Natural killer cell (primary cell): Measurements from ENCODE around the gene SUGP1. TPM values are rescaled to one million over a fixed set of nuclear protein-coding genes. Genes with fewer than 3 reads are reported as not detected.

Experiments
- ATAC-seq, 3 donors: fragments of 150-1000 bp in 2 of 3; fragments of 200-7000 bp in 1 of 3; cut with Tn5 transposase; 1 replicate in 1 of 3; 2 replicates in 2 of 3; pipeline ENCODE4 v1.10.0; 2021; ENCODE audit warnings: mild to moderate bottlenecking in 2 of 3, moderate library complexity in 2 of 3
- DNase-seq, 2 donors: peaks; one replicate each; pipeline versions ENCODE4 v3.0.0 to v3.0.0-alpha.2; 2013 to 2021; ENCODE audit warnings: mixed read lengths in 1 of 2
- H3K27ac ChIP-seq: one replicate; pipeline ENCODE4 v1.5.1; 2013; ENCODE audit warnings: mild to moderate bottlenecking, low read length
- H3K27me3 ChIP-seq: one replicate; pipeline ENCODE4 v1.6.1; 2013; ENCODE audit warnings: low read length; ENCODE audit not compliant: control insufficient read depth, insufficient read depth
- H3K36me3 ChIP-seq: one replicate; pipeline ENCODE4 v1.6.1; 2013; ENCODE audit warnings: low read length; ENCODE audit not compliant: control insufficient read depth, insufficient read depth
- H3K4me1 ChIP-seq: one replicate; pipeline ENCODE4 v1.6.1; 2013; ENCODE audit warnings: low read length; ENCODE audit not compliant: control insufficient read depth, insufficient read depth
- H3K4me3 ChIP-seq: one replicate; pipeline ENCODE4 v1.5.1; 2013; ENCODE audit warnings: low read length
- H3K9me3 ChIP-seq: one replicate; pipeline ENCODE4 v1.6.1; 2013; ENCODE audit warnings: low read length; ENCODE audit not compliant: control insufficient read depth, insufficient read depth
- H3K27ac Mint-ChIP-seq, 2 donors: one replicate each; pipeline ENCODE4 v1.8.0; 2022; ENCODE audit warnings: mild to moderate bottlenecking in 2 of 2, mixed read lengths in 2 of 2, moderate library complexity in 1 of 2
- H3K27me3 Mint-ChIP-seq, 2 donors: one replicate each; pipeline ENCODE4 v1.8.0; 2022; ENCODE audit warnings: low read depth in 2 of 2, mixed read lengths in 2 of 2
- H3K36me3 Mint-ChIP-seq: one replicate; pipeline ENCODE4 v1.8.0; 2022; ENCODE audit warnings: mixed read lengths
- H3K4me1 Mint-ChIP-seq, 2 donors: one replicate each; pipeline ENCODE4 v1.8.0; 2022; ENCODE audit warnings: mixed read lengths in 2 of 2
- H3K4me3 Mint-ChIP-seq: one replicate; pipeline ENCODE4 v1.8.0; 2022; ENCODE audit warnings: mild to moderate bottlenecking, moderate library complexity, mixed read lengths
- H3K9me3 Mint-ChIP-seq, 2 donors: one replicate each; pipeline ENCODE4 v1.8.0; 2022; ENCODE audit warnings: mixed read lengths in 2 of 2
- WGBS: methylation state at CpG from one replicate; pipeline ENCODE4 v1.1.7; 2013; ENCODE audit warnings: missing lambda C conversion rate; ENCODE audit not compliant: insufficient coverage; 5-methylcytosine and 5-hydroxymethylcytosine counted together
- intact Hi-C: fragments of 100-400 bp; cut with micrococcal nuclease; formaldehyde crosslinking; loops from one replicate; pipeline ENCODE4 v1.14.2; 2022
- total RNA-seq, 4 donors: library from RNA; stranded (reverse); fragments of 120-200 nt in 1 of 4; gene quantifications; one replicate each; pipeline versions ENCODE4 v1.2.3 to v1.2.4, GENCODE V29; 2013 to 2022
- TF ChIP-seq, protein P1 (sequence below): fragments of 200-600 bp; IDR thresholded peaks from one replicate; pipeline ENCODE4 v1.8.0; 2022; ENCODE audit warnings: antibody characterized with exemption

SUGP1 gene
- total RNA-seq, 3 donors from 2014 or later (not counting 1 experiment from before 2014, with no cell fraction given): 64.7 to 86.5 (median 75.8) TPM

DNA sequence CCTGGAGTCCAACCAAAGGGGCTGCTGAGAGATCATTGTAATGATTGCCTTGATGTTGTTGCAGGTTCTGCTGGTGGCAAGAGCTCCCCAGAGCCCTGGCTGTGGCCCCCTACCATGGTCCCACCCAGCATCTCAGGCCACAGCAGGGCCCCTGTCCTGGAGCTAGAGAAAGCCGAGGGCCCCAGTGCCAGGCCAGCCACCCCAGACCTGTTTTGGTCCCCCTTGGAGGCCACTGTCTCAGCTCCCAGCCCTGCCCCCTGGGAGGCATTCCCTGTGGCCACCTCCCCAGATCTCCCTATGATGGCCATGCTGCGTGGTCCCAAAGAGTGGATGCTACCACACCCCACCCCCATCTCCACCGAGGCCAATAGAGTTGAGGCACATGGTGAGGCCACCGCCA is 93.1 kb downstream of the SUGP1 start:
- Histone ChIP-seq H3K4me1 (peaks cover 10% of the 10 kb centered on the region), H3K36me3 (no peaks in the 10 kb centered on the region), H3K9me3 (no peaks in the 10 kb centered on the region), H3K4me3 (no peak overlapping the region), H3K27me3 (peaks cover 5% of the 10 kb centered on the region), H3K27ac (no peak overlapping the region)
- TF ChIP-seq, protein P1, sequence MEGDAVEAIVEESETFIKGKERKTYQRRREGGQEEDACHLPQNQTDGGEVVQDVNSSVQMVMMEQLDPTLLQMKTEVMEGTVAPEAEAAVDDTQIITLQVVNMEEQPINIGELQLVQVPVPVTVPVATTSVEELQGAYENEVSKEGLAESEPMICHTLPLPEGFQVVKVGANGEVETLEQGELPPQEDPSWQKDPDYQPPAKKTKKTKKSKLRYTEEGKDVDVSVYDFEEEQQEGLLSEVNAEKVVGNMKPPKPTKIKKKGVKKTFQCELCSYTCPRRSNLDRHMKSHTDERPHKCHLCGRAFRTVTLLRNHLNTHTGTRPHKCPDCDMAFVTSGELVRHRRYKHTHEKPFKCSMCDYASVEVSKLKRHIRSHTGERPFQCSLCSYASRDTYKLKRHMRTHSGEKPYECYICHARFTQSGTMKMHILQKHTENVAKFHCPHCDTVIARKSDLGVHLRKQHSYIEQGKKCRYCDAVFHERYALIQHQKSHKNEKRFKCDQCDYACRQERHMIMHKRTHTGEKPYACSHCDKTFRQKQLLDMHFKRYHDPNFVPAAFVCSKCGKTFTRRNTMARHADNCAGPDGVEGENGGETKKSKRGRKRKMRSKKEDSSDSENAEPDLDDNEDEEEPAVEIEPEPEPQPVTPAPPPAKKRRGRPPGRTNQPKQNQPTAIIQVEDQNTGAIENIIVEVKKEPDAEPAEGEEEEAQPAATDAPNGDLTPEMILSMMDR: no peak
- Mint-ChIP-seq H3K27ac (no peak overlapping the region), H3K27me3 (peaks cover 0 to 6% of the 10 kb centered on the region in 2 donors), H3K9me3 (no peaks in the 10 kb centered on the region), H3K36me3 (no peaks in the 10 kb centered on the region), H3K4me1 (peaks cover 4 to 12% of the 10 kb centered on the region in 2 donors), H3K4me3 (no peak overlapping the region)
- no peak for DNase-seq
- no peak for ATAC-seq
- 83% methylated on average over 4 of the region's 4 CpGs for WGBS
- intact Hi-C loops: no loop called here

DNA sequence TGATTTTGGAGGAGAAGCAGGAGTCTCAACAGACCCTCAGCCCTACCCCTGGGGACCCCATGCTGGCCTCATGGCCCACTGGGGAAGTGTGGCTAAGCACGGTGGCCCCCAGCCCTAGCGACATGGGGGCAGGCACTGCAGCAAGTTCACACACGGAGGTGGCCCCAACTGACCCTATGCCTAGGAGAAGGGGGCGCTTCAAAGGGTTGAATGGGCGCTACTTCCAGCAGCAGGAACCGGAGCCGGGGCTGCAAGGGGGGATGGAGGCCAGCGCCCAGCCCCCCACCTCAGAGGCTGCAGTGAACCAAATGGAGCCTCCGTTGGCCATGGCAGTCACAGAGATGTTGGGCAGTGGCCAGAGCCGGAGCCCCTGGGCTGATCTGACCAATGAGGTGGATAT is 93.6 kb downstream of the SUGP1 start:
- WGBS: 75% methylated on average over 10 of the region's 10 CpGs
- H3K36me3 Mint-ChIP-seq: no peaks in the 10 kb centered on the region
- no peaks in the 10 kb centered on the region for H3K9me3 Mint-ChIP-seq
- peaks cover 5% of the 10 kb centered on the region for H3K27me3 ChIP-seq
- no peak overlapping the region for H3K27ac Mint-ChIP-seq
- no peak for ATAC-seq
- peaks cover 10% of the 10 kb centered on the region for H3K4me1 ChIP-seq
- no peak overlapping the region for H3K4me3 ChIP-seq
- peaks cover 4 to 12% of the 10 kb centered on the region in 2 donors for H3K4me1 Mint-ChIP-seq
- H3K27ac ChIP-seq: no peak overlapping the region
- no peaks in the 10 kb centered on the region for H3K36me3 ChIP-seq
- peaks cover 0 to 3% of the 10 kb centered on the region in 2 donors for H3K27me3 Mint-ChIP-seq
- H3K9me3 ChIP-seq: no peaks in the 10 kb centered on the region
- DNase-seq: no peak
- TF ChIP-seq, protein P1: no peak
- H3K4me3 Mint-ChIP-seq: no peak overlapping the region
- intact Hi-C loops: no loop called here

DNA sequence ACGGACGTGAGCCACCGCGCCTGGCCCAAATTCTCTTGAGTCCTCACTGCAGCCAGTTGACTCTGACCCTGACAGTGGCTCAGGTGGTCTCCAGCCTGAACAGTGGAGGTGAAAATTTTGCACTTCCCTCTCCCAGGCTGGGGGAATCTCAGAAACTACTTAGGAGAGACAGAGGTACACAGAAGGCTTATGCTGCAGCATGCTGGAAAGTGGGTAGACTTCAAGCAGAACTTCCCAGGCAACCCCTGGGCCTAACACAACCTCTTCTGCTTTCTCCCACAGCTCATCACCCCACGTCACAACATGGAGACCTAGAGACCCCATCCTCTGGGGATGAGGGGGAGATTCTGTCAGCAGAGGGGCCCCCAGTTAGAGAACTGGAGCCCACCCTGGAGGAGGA is 94.1 kb downstream of the SUGP1 start:
- H3K9me3 Mint-ChIP-seq: no peaks in the 10 kb centered on the region
- H3K36me3 ChIP-seq: no peaks in the 10 kb centered on the region
- peaks cover 0 to 3% of the 10 kb centered on the region in 2 donors for H3K27me3 Mint-ChIP-seq
- ATAC-seq: no peak
- H3K4me3 Mint-ChIP-seq: no peak overlapping the region
- DNase-seq: no peak
- TF ChIP-seq, protein P1: no peak
- H3K4me1 Mint-ChIP-seq: peaks cover 4 to 12% of the 10 kb centered on the region in 2 donors
- H3K36me3 Mint-ChIP-seq: no peaks in the 10 kb centered on the region
- H3K4me3 ChIP-seq: no peak overlapping the region
- H3K27me3 ChIP-seq: peaks cover 5% of the 10 kb centered on the region
- no peaks in the 10 kb centered on the region for H3K9me3 ChIP-seq
- no peak overlapping the region for H3K27ac Mint-ChIP-seq
- peaks cover 10% of the 10 kb centered on the region for H3K4me1 ChIP-seq
- intact Hi-C loops: no loop called here
- H3K27ac ChIP-seq: no peak overlapping the region
- WGBS: 93% methylated on average over 4 of the region's 5 CpGs

Other genes with a start within 250 kb of the SUGP1 start
- gene TMEM161A, start 182.0 kb downstream of the SUGP1 start, total RNA-seq: 10 to 100 TPM; 13.9 to 16.5 (median 14.2) TPM
- 1 to 10 TPM; 4.7 to 7.0 (median 5.6) TPM for gene MEF2B, start 150.2 kb downstream of the SUGP1 start, total RNA-seq
- gene BORCS8, start 128.4 kb downstream of the SUGP1 start, total RNA-seq: 10 to 100 TPM; 28.2 to 42.4 (median 33.2) TPM
- 10 to 100 TPM; 50.1 to 67.5 (median 66.0) TPM for gene RFXANK, start 128.3 kb downstream of the SUGP1 start, total RNA-seq
- 10 to 100 TPM; 14.7 to 16.7 (median 16.4) TPM for gene NR2C2AP, start 117.1 kb downstream of the SUGP1 start, total RNA-seq
- gene NCAN, start 108.6 kb downstream of the SUGP1 start, total RNA-seq: not detected
- gene TM6SF2, start 47.2 kb downstream of the SUGP1 start, total RNA-seq: not detected
- 100 to 1,000 TPM; 144 to 164 (median 151) TPM for gene MAU2, start 320 bp upstream of the SUGP1 start, total RNA-seq
- gene GATAD2A, start 85.2 kb upstream of the SUGP1 start, total RNA-seq: 100 to 1,000 TPM; 209 to 232 (median 230) TPM
- gene TSSK6, start 195.0 kb upstream of the SUGP1 start, total RNA-seq: 1 to 10 TPM; 2.2 to 2.5 (median 2.3) TPM
- 100 to 1,000 TPM; 165 to 191 (median 188) TPM for gene NDUFA13, start 195.7 kb upstream of the SUGP1 start, total RNA-seq
- gene YJEFN3, start 208.4 kb upstream of the SUGP1 start, total RNA-seq: 1 to 10 TPM; 4.0 to 6.0 (median 4.3) TPM
- under 1 TPM; 0.05 to 0.20 (median 0.11) TPM for gene CILP2, start 217.8 kb upstream of the SUGP1 start, total RNA-seq